HG03159 (cell line): ENCODE data around the gene RBM18.

Experiments
- ATAC-seq: cut with Tn5 transposase; IDR thresholded peaks from one replicate; pipeline ENCODE4 v1.9.1; 2021; ENCODE audit warnings: mild to moderate bottlenecking, moderate library complexity; ENCODE audit not compliant: unreplicated experiment

The RBM18 gene, protein sequence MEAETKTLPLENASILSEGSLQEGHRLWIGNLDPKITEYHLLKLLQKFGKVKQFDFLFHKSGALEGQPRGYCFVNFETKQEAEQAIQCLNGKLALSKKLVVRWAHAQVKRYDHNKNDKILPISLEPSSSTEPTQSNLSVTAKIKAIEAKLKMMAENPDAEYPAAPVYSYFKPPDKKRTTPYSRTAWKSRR

DNA sequence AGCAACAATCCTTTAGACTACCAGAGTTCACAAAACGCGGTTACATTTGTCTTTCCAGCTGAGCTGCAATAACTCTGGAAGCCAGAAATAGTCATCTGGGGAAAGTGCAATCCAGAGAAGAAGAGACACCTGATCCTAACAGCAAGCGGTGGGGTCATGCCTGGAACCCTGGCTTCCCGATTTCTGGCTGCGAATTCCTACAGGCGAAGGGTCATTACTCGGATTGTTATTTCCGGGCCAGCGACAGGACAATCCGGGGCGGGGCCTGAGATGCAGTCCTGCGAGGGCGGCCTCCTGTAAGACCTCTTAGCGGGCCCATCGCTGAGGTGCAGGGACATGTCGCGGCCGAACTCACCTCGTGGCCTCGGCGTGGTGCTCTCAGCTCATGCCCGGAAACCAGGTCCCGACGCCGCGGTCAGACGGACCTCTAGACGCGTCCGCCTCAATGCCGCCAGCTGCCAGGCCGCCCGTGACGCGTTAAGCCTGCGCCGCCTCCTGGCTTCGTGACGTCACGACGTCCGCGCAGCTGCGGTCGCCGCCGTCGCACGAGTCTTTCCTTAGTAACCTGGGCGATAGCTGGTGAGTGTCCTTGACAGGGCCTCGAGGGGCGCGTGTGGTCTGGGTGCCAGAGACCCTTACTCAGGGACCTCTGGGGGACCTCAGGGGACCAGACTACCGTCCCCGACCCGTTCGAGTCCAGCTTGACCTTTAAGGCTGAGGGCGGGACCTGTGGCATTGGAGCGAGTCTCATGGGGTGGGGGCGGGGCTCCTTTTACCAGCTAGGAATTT is at the start of gene RBM18, which contains the start of gene MRRF:
RBM18 (minus strand) TSS at position 481 of the 789 bp plus-strand sequence. CDS start 3,348 bp downstream, outside the sequence.
MRRF (plus strand) TSS at position 523 of the 789 bp plus-strand sequence. CDS start 6,010 bp downstream, outside the sequence.
- ATAC-seq = peak; percentile 86

DNA sequence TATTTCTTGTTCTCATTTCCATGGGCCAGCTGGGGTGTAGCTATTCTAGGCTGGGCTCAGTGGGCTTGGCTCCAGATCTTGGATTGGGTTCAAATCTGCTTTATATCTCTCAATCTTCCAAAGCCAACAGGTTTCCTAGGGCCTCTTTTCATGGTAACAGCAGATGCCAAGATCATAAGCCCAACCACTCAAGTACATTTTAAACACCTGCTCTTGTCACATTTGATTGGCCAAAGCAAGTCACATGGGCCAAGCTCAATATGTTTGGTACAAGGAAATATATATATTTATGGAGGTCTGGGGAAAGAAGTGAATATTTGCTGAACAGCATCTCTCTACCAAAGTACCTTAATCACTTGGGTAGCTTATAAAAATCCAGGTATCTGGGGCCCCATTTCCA is 49.5 kb upstream of the RBM18 start:
- no peak for ATAC-seq

DNA sequence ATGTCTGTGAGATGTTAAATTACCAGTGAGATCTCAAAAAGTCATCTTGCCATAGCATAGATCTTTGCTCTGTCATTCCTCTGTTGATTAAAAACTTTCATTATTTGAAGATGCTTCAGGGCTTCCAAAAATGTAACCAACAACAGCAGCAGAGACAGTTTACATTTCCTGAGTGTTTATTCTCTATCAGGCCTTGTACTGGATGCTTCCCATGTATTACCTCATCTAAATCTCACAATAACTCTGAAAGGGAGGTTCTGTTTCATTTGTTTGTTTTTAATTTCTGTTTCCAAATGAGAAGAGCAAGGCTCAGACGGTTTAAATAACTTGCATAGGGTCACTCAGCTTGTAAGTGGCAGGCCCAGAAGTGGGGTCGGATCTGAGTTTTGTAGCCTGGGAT is 45.2 kb upstream of the RBM18 start:
- no peak for ATAC-seq

DNA sequence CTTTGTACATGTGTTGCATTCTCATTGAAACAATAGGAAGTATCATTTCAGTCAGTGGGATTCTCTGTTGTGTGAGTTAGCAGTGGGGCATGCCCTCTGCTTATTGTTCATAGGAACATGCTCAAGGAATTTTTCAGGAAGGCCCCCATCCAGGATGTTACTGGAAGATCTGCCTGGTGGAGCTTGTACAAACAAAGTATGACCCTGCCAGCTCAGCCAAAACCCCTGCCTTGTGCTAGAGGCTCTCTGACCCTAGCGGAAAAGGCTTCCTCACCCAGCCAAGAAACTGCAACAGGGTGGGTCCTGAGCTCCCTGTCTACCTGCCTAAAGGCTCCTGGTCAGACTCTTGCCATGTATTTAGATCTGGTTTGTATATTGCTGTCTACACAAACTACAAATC is 43.3 kb upstream of the RBM18 start:
- ATAC-seq = no peak

DNA sequence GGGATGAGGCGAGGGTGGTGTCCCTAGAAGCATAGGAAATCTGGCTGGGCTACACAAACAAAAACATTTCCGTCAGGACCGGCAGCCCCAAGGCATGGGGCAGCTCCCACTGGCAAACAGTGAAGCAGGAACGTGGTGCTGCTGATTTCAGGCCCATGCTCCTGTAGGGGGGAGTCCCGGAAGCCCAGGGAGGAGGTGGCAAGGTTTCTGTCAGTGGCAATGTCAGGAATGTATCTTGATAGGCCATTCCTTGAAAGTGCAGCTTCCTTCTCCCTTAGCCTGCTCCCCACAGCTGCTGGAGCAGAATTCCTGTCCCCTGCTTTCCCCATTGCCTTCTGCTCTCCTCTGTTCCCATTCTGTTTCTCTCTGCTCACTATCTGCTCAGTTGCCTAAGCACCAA is 42.4 kb upstream of the RBM18 start:
- no peak for ATAC-seq

DNA sequence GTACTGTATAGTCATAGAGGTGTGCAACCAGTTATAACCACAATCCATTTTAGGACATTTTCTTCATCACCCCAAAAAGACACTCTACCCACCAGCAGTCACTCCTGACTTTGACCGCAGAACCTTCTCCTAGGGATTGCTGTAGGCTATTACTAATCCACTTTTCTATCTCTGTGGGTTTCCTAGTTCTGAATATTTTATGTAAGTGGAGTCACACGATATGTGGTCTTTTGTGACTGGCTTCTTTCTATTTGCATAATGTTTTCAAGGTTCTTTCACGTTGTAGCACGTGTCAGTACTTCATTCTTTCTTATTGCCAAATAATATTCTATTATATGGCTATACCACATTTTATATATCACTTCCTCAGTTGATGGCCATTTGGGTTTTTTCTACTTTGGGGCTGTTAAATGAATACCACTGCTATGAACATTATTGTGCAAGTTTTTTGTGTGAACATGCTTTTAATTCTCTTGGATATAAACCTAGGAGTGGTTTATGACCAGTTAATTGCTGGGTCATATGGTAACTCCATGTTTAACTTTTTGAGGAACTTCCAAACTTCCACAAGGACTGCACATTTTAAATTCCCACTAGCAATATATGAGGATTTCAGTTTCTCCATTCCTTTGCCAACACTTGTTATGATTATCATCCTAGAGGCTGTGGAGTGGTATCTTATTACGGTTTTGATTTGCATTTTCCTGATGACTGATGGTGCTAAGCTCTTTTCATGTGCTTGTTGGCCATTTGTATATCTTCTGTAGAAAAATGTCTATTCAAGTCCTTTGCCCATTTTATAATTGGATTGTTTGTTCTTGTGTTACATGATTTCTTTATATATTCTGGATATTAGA is 37.8 kb upstream of the RBM18 start:
- ATAC-seq = no peak

DNA sequence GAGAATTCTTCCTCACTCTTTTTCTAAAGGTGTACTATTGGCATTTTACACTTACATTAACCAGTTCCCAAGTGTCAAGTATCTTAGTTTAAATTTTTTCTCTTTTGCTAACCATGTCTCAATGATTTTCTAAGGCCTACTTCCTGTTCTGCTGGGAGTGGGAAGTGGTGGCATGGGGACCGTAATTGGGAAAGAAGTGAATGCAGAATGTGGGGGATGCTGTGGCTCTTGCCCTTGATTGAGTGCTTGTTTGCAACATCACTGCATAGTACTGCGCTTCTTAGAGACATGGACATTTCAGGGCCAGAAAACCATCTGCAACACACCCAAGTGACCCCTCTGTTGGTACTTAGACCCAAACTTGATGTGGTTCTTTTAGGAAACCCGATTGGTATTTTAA is 32.9 kb upstream of the RBM18 start:
- no peak for ATAC-seq

DNA sequence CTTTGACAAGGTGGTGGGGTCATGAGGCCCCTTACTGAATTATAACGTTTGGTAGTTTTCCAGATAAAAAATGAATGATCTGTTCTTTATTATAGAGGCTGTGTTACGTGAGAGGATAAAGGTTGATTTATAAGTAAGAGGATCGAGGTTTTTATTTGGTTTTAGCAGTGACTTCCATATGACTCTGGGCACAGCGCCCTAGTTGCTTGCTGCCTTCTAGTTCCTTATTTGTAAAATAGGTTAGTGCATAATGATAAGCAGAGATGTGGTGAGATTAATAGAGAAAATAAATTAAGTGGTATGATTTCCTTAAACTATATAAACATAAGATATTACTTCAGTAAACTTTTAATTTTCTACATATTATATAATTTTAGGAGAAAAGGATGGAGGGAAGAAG is 29.9 kb upstream of the RBM18 start:
- no peak for ATAC-seq

DNA sequence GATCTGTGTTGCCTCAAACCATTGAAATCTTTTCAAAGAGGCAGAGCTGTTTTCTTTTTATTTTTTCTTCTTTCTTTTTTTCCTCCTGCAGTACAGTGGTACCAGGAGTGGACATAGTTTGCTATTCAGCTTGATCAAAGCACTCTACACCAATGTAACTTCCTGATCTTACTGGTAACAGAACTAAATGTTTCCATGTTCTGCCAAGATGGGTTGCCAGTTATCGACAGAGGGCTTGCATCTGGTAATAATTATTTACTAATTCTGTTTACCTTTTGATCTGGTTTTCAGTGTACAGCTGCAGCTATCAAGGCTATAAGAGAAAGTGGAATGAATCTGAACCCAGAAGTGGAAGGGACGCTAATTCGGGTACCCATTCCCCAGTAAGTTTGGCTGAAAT is 26.8 kb upstream of the RBM18 start:
- no peak for ATAC-seq

DNA sequence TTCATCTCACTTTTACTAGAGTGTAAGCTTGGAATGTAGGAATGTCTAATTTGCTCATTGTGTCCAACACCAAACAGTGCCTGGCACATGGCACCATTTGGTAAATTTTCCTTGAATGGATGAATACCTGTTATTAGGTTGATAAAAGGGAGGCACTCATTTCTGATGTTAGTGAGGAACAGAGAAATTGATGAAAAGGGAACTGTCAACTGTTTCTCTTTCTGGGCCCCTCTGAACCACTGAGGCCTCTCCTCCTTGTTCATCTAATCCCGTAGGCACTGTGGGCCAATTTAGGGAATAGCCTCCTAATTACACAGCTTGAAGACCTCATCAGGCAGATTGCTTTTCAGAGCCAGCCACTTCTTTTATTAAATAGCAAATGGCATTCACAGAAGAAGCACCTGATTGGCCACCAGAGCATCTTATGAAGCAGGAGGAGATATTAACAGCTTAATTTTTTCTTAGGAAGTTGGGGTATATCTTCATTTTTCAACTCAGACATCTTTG is 22.6 kb upstream of the RBM18 start:
- ATAC-seq = no peak

DNA sequence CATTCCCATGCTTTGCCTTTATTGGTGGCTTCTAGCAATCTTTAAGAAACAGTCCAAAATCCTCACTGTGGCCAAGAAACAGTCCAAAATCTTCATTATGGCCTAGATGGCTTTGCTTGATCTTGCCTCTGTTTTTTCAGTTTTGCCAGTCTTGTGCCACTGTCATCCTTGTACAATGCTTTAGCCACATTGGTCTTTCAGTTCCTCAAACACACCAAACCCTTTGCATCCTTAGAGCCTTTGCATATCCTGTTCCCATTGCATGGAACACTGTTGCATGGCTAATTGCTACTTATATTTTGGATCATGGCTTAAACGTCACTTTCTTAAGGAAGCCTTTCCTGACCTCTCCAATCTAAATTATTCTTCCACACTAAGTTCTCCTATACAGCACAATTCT is 22.1 kb upstream of the RBM18 start:
- ATAC-seq = peak; percentile 68

DNA sequence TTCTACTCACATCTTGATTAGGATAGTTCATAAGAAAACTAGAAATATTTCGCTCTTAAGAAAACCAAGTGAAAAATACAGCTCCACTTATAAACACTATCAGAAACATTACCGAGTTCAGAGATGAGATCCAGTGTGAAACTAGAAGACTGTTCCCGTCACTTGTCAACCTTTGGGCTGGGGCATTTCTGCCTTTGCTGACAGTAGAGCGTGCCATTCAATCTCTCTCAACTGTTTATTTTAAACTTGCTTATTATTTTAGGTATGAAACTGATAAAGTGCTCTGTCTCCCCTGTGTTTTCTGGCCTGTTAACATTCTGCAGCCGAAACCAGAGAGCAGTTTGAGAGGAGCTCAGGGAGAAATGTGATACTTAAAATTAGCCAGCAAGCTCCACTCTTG is 16.7 kb upstream of the RBM18 start:
- ATAC-seq = no peak

DNA sequence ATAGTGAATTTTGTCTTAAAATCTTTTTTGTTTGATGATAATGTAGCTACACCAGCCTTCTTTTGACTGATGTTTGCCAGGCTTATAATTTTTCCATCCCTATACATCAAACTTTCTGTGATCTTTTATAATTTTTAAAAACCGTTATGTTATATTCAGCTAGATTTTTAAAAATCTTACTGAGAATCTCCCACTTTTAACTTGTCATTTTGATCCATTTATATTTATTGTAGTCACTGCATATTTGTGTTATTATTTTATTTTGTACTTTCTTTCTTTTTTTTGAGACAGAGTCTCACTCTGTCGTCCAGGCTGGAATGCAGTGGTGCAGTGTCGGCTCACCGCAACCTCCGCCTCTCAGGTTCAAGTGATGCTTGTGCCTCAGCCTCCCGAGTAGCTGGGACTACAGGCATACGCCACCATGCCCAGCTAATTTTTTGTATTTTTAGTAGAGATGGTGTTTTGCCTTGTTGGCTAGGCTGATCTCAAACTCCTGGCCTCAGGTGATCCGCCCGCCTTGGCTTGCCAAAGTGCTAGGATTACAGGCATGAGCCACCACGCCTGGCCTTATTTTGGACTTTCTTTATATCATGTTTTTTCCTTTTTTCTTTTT is 12.8 kb upstream of the RBM18 start:
- no peak for ATAC-seq

DNA sequence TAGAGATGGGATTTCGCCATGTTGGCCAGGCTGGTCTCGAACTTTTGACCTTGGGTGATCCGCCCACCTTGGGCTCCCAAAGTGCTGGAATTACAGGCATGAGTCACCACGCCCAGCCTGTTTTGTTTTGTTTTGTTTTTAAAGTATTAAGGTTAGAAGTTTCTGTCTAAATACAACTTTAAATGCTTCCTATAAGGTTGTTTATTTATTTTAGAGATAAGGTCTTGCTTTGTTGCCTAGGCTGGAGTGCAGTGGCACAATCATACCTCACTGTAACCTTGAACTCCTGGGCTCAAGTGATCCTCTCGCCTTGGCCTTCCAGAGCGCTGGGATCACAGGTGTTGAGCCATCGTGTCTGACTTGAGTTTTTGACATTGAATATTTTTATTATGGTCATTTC is 11.5 kb upstream of the RBM18 start:
- no peak for ATAC-seq

DNA sequence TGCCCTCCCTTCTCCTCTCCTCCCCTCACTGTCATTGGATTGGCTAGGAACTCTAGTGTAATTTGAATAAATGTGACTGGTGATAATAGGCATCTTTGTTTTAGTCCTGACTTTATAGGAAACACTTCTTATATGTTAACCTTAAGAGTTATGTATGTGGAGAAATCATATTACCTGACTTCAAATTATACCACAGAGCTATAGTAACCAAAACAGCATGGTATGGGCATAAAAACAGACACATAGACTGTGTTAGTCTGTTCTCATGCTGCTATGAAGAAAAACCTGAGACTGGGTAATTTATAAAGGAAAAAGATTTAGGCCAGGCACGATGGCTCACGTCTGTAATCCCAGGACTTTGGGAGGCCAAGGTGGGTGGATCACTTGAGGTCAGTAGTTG is 9.4 kb upstream of the RBM18 start:
- ATAC-seq = no peak

DNA sequence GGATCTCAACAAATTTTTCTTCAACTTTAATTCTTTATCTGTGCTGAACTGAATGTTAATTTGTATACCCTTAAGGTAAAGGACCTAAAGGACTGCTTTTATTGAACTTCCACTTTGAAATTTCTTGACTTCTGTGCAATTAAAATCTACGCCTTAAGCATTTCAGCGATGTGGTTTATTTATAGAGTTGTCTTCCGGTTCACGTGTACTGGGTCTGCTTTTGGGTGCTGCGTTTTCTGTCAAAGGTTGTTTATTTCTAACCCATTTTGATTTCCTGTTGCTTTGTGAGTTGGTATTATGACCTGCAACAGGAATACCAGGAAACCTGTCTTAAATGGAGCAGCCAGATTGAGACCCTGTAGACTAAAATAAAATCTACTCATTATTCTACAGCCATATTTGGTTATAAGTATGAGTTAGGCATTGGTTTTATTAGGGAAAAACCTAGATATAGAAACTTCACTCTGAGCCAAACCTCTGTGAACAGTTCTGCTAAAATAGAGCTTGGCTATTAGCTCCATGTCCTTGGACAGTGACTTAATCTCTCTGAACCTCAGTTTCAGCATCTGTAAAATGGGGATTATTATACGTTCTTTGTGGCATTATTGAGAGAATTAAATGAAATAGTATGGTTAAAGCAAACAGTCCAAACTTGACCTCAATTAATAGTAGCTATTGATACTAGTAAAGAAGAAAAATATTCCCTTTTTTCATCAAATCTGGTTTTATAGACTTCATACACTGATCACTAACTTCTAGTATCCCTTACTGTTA is 3.6 kb upstream of the RBM18 start:
- no peak for ATAC-seq

DNA sequence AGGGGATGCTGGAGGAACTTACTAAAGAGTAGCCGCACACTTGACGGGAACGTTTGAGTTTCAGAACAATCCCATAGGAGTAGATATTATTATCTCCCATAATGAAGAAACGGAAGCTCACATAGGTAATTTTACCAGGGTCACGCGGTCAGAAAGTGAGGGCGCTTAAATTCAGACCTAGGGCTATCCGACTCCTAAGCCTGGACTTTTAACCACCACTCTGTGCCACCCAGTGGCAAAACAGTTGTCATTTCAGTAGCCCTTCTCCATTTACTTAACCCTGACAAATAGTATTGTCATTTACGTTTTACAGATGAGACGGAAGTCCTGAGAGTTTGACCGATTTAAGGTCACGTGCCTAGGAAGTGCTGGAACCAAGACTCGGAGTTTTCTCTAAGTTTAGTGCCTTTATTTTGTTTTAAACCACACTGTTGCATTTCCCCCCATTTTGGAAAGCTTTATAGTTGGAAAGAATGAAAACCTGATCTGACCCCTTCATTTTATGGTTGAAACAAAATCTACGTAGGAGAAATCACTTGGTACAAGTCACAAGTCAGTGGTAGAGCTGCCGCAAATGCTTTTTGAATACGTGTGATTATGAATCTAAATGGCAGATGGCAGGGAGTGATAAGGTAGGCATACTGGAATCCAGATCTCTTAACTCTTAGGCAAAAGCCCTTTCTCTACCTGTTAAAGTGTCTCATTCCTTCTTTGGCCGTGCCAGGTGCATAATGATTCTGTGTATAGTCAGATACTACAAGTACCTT is 692 bp upstream of the RBM18 start:
- ATAC-seq = peak; percentile 38

DNA sequence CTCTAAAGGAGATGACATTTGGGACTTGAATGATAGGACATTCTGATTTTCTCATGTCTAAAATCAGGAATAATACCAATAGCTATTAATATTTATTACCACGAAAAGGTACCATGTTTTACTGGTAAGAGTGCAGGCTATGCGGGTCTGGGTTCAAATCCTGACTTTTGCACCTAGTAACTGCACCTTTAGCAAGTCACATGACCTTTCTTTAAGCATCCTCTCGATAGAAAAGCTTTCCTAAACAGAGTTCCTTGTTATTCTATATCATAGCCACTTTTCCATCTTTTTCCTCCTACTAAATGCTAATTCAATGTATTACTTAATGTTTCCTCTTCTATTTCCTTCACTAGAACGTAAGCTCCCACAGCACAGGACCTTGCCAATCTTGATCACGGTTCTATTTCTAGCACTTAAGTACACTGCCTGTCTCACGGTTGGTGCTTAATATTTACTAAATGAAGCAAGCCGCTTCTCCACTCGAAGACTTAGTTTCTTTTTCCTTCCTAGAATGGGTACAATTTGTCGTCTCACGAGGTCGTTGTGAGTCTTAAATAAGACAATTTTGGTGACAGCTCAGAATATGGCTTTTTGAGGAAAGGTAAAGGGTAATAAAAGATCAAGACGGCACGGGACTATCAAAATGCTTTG is 816 bp downstream of the RBM18 start:
- no peak for ATAC-seq

DNA sequence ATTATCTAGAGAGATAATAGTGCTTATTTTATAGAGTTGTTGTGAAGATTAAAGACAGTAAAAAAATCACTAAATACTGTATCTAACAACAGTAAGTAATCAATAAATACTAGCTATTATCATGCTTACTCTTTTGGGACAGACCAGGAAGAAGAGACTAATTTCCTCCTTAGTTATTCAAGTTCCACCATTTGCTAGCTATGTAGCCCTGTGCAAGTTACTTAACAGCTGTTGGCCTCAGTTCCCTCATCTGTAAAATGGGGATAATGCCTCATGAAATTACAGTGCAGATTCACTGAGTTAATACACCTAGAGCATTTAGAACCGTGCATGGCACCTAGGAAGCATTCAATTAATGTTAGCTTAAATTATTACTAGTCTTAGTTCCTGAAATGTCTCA is 2.6 kb downstream of the RBM18 start:
- no peak for ATAC-seq
